ENCODE results near the gene DR1. TPM values are rescaled to one million over a fixed set of nuclear protein-coding genes. Genes with fewer than 3 reads are reported as not detected.

The DR1 gene
- total and polyA plus RNA-seq, 2 of the 8 experiments (the other 6 are each of a cell fraction or from before 2014, with no cell fraction given), result 13.1 to 62.3 TPM

GRCh38 chr1:93344886-93345632 is 648 bp upstream of the DR1 start:
- Histone ChIP-seq H3K36me3 (ENCODE audit: control insufficient read depth in 2 of 4, insufficient read depth in 4 of 4, low read length in 3 of 4) (peaks cover 0 to 1% (median 0%) of the 10 kb centered on the region in 4 experiments; a peak in 1 of 8 replicates), H3K56ac (replicated peaks; ENCODE audit: insufficient read length, low read depth, low read length) (peak overlapping the region; percentile 10), H2BK5ac (ENCODE audit: low read depth, low read length) (peak overlapping the region; percentile 45), H3K27me3 (replicated peaks in 1 of 4; ENCODE audit: control insufficient read depth in 3 of 4, extremely low read depth in 1 of 4, insufficient read depth in 3 of 4, low read length in 3 of 4) (no peaks in the 10 kb centered on the region), H4K91ac (replicated peaks; ENCODE audit: insufficient read length, low read length) (peak overlapping the region; percentile 22), H3K23ac (ENCODE audit: insufficient read length) (no peak overlapping the region), H2BK120ac (replicated peaks; ENCODE audit: low read depth, low read length) (no peak overlapping the region), H2BK12ac (ENCODE audit: low read depth, low read length) (no peak overlapping the region), H3K27ac (ENCODE audit: low read depth, low read length) (peak overlapping the region; percentile 92), H2BK20ac (ENCODE audit: low read length) (no peak overlapping the region), H3K4me1 (replicated peaks in 1 of 4; ENCODE audit: control insufficient read depth in 3 of 4, insufficient read depth in 4 of 4, low read length in 3 of 4) (no peaks in the 10 kb centered on the region; a peak in 1 of 7 replicates), H2BK15ac (ENCODE audit: low read length) (no peak overlapping the region), H4K5ac (ENCODE audit: insufficient read length, low read depth, low read length) (peak overlapping the region; percentile 92), H2AFZ (ENCODE audit: low read length) (peak overlapping the region; percentile 14; the same call in 1 of the 2 replicates), H3K14ac (ENCODE audit: insufficient read length) (no peak overlapping the region), H4K20me1 (replicated peaks in 1 of 2; ENCODE audit: control insufficient read depth in 1 of 2, insufficient read depth in 2 of 2, low read length in 2 of 2) (peaks cover 4 to 5% of the 10 kb centered on the region in 2 experiments), H3K23me2 (ENCODE audit: low read depth, low read length) (peaks cover 6% of the 10 kb centered on the region), H4K8ac (ENCODE audit: extremely low read depth, insufficient read depth, low read length) (peak overlapping the region; percentile 69; the same call in 1 of the 2 replicates), H3K4me3 (ENCODE audit: extremely low read depth in 1 of 4, insufficient read depth in 2 of 4, low read depth in 3 of 4, low read length in 4 of 4) (peak overlapping the region; percentile 44 to 88 (median 78)), H3K18ac (ENCODE audit: extremely low read depth, low read length) (peak overlapping the region; percentile 84; the same call in 1 of the 2 replicates), H2AK5ac (ENCODE audit: low read depth, low read length) (no peak overlapping the region), H3K4ac (replicated peaks; ENCODE audit: insufficient read length, low read depth, low read length) (no peak overlapping the region), H3K79me2 (ENCODE audit: control insufficient read depth in 1 of 2, insufficient read depth in 2 of 2, low read length in 2 of 2) (peaks cover 22 to 45% of the 10 kb centered on the region in 2 experiments), H3K9ac (replicated peaks in 1 of 4; ENCODE audit: extremely low read depth in 1 of 4, low read depth in 3 of 4, low read length in 3 of 4) (peak overlapping the region; percentile 76 to 86 (median 80)), H3K9me3 (ENCODE audit: insufficient read depth in 2 of 2, low read depth in 1 of 2, low read length in 1 of 2) (no peaks in the 10 kb centered on the region), H3K4me2 (ENCODE audit: insufficient read depth in 1 of 2, low read depth in 2 of 2, low read length in 2 of 2) (peak overlapping the region; percentile 93 to 97), H3K79me1 (ENCODE audit: low read depth, low read length) (0 out of 2 replicates have a peak, but pooled peaks cover 2% of the 10 kb centered on the region)
- 25% methylated on average over 12 of the region's 12 CpGs; no CpG with 5 or more reads in 1 of the 2 experiments for WGBS, 2 experiments (ENCODE audit: extremely low coverage in 1 of 2, insufficient coverage in 1 of 2, insufficient read length in 1 of 2, insufficient replicate concordance in 2 of 2, low coverage in 1 of 2, low lambda C conversion rate in 2 of 2, missing lambda C conversion rate in 1 of 2)
- no peak for FAIRE-seq
- CTCF ChIA-PET (ENCODE audit: partially characterized antibody), result interaction anchor here (1.1 kb wide), 2 partner anchors 13 to 36 kb away, joined by 3 to 4 read pairs; no protein-coding TSS in a partner anchor
- POLR2A ChIA-PET (ENCODE audit: partially characterized antibody), result interaction anchor here (0.7 to 6.2 kb wide), 20 partner anchors 8 to 291 kb away, joined by 3 to 35 read pairs (median 4); partner anchors contain the start of gene MTF2
- TF ChIP-seq CTCF (IDR thresholded peaks at IDR 0.05; ENCODE audit: control extremely low read depth in 1 of 3, insufficient read depth in 1 of 3, low read depth in 1 of 3, low read length in 3 of 3) (no peak), KDM1A (IDR thresholded peaks at IDR 0.05; ENCODE audit: borderline replicate concordance, low read length) (no peak)
- no peak for DNase-seq (ENCODE audit: low read depth in 1 of 2, low spot score in 2 of 2)
